Measurements from ENCODE around the gene ACAP3.

ACAP3 gene

GRCh38 chr1:1324524-1325287 is 17.0 kb upstream of the ACAP3 start, which contains the start of the genes CPTP and INTS11:
TSS of gene CPTP (plus strand) at chr1:1324802. CDS start at chr1:1326911, 2,109 bp downstream.
TSS of gene INTS11 (minus strand) at chr1:1324660. CDS start at chr1:1324608, 52 bp downstream.
- DNase-seq (ENCODE audit: low read depth) = peak; percentile 84
- TF ChIP-seq CTCF (conservative IDR thresholded peaks at IDR 0.05; ENCODE audit: control insufficient read depth, insufficient read depth, low read depth, low read length) = no peak

GRCh38 chr1:1324084-1324523 is 16.4 kb upstream of the ACAP3 start:
- peak overlapping the region; percentile 63 for H3K4me3 ChIP-seq (ENCODE audit: control insufficient read depth, low read depth, low read length)
- TF ChIP-seq CTCF (conservative IDR thresholded peaks at IDR 0.05; ENCODE audit: control insufficient read depth, insufficient read depth, low read depth, low read length) = no peak
- DNase-seq (ENCODE audit: low read depth) = no peak

More at GRCh38 chr1:1324524-1325287, 17.0 kb upstream of the ACAP3 start, which contains the start of the genes CPTP and INTS11:
- peak within 1 kb of the TSS; percentile 71 for H3K4me3 ChIP-seq (ENCODE audit: control insufficient read depth, low read depth, low read length)

GRCh38 chr1:1322952-1323351 is 15.2 kb upstream of the ACAP3 start:
- DNase-seq (ENCODE audit: low read depth) = no peak
- no peak overlapping the region for H3K4me3 ChIP-seq (ENCODE audit: control insufficient read depth, low read depth, low read length)
- TF ChIP-seq CTCF (conservative IDR thresholded peaks at IDR 0.05; ENCODE audit: control insufficient read depth, insufficient read depth, low read depth, low read length) = no peak

- H3K4me3 ChIP-seq (ENCODE audit: control insufficient read depth, low read depth, low read length) = no peak overlapping the region
- no peak for TF ChIP-seq CTCF (conservative IDR thresholded peaks at IDR 0.05; ENCODE audit: control insufficient read depth, insufficient read depth, low read depth, low read length)
- no peak for DNase-seq (ENCODE audit: low read depth)
Measured at GRCh38 chr1:1322418-1322817, 14.7 kb upstream of the ACAP3 start.

- no peak for DNase-seq (ENCODE audit: low read depth)
- TF ChIP-seq CTCF (conservative IDR thresholded peaks at IDR 0.05; ENCODE audit: control insufficient read depth, insufficient read depth, low read depth, low read length) = no peak
- H3K4me3 ChIP-seq (ENCODE audit: control insufficient read depth, low read depth, low read length) = no peak overlapping the region
Measured at GRCh38 chr1:1321477-1321876, 13.7 kb upstream of the ACAP3 start.

GRCh38 chr1:1320666-1321448 is 13.1 kb upstream of the ACAP3 start:
- H3K4me3 ChIP-seq (ENCODE audit: control insufficient read depth, low read depth, low read length) = no peak overlapping the region
- no peak for TF ChIP-seq CTCF (conservative IDR thresholded peaks at IDR 0.05; ENCODE audit: control insufficient read depth, insufficient read depth, low read depth, low read length)
- DNase-seq (ENCODE audit: low read depth) = peak; percentile 48
